ENCODE measurements around the gene CCDC30.

GRCh38 chr1:42454403-42454802 is 8.7 kb upstream of the CCDC30 start:
- TF ChIP-seq EZH2 (IDR thresholded peaks at IDR 0.05; ENCODE audit: insufficient read depth, poor library complexity, severe bottlenecking) (no peak), EZH2phosphoT487 (IDR thresholded peaks at IDR 0.05; ENCODE audit: insufficient read depth, low read depth) (no peak)
